ENCODE data around the gene LDLRAD3.

LDLRAD3 gene

GRCh38 chr11:36008584-36008983 is 64.7 kb downstream of the LDLRAD3 start:
- H2AFZ ChIP-seq (ENCODE audit: low read length): no peak overlapping the region
- peaks cover 4% of the 10 kb centered on the region; the same call in 1 of the 2 replicates for H3K9me3 ChIP-seq (ENCODE audit: insufficient read depth, low read depth, low read length)
- no peak for TF ChIP-seq EZH2phosphoT487 (IDR thresholded peaks at IDR 0.05; ENCODE audit: borderline replicate concordance)
- TF ChIP-seq CTCF (conservative IDR thresholded peaks at IDR 0.05; ENCODE audit: low read length): no peak
- H3F3A ChIP-seq (ENCODE audit: low read depth): no peaks in the 10 kb centered on the region
- no peaks in the 10 kb centered on the region for H3K9me2 ChIP-seq (replicated peaks; ENCODE audit: low read depth, low read length)
- H3K27me3 ChIP-seq (ENCODE audit: insufficient read depth, low read length, poor library complexity, severe bottlenecking): no peaks in the 10 kb centered on the region
- no peak overlapping the region for H3K4me3 ChIP-seq (ENCODE audit: low read length, poor library complexity, severe bottlenecking)
- H4K20me1 ChIP-seq (ENCODE audit: insufficient read depth, low read length, poor library complexity, severe bottlenecking): no peaks in the 10 kb centered on the region
- no peaks in the 10 kb centered on the region for H3K36me3 ChIP-seq (ENCODE audit: insufficient read depth, low read length)
- H3K79me2 ChIP-seq (ENCODE audit: insufficient read depth, low read length): no peaks in the 10 kb centered on the region
- no peak overlapping the region for H3K4me2 ChIP-seq (ENCODE audit: low read depth, low read length, poor library complexity, severe bottlenecking)
- no peaks in the 10 kb centered on the region for H3K4me1 ChIP-seq (ENCODE audit: insufficient read depth, low read length, poor library complexity, severe bottlenecking)
- H3K9ac ChIP-seq (ENCODE audit: low read depth, low read length, poor library complexity, severe bottlenecking): no peak overlapping the region

DNA sequence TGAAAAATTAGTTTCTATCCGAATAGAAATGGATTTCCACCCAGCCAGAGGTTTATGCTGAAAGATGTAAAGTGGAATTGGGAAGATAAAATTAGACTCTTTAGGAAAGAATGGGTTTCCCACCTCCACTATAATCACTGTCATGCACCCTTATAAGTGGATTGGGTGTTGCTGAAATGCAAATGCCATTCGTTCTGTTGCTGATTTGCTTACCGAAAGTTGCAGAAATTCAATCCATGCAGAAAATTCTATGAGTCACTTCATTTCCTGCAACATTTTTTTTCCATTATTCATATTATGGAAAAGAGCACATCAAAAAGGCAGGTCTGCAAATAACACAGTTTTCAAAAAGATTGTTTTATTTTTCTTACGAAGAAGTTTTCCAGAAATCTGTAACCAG is 65.6 kb downstream of the LDLRAD3 start:
- Histone ChIP-seq H3K4me1 (ENCODE audit: insufficient read depth, low read length, poor library complexity, severe bottlenecking) (no peaks in the 10 kb centered on the region), H3K79me2 (ENCODE audit: insufficient read depth, low read length) (no peaks in the 10 kb centered on the region), H2AFZ (ENCODE audit: low read length) (no peak overlapping the region), H3K9me2 (replicated peaks; ENCODE audit: low read depth, low read length) (no peaks in the 10 kb centered on the region), H3K9ac (ENCODE audit: low read depth, low read length, poor library complexity, severe bottlenecking) (no peak overlapping the region), H3K9me3 (ENCODE audit: insufficient read depth, low read depth, low read length) (no peaks in the 10 kb centered on the region), H3K36me3 (ENCODE audit: insufficient read depth, low read length) (no peaks in the 10 kb centered on the region), H3K27me3 (ENCODE audit: insufficient read depth, low read length, poor library complexity, severe bottlenecking) (no peaks in the 10 kb centered on the region), H3F3A (ENCODE audit: low read depth) (no peaks in the 10 kb centered on the region), H3K4me2 (ENCODE audit: low read depth, low read length, poor library complexity, severe bottlenecking) (no peak overlapping the region), H3K4me3 (ENCODE audit: low read length, poor library complexity, severe bottlenecking) (no peak overlapping the region), H4K20me1 (ENCODE audit: insufficient read depth, low read length, poor library complexity, severe bottlenecking) (no peaks in the 10 kb centered on the region)
- TF ChIP-seq CTCF (conservative IDR thresholded peaks at IDR 0.05; ENCODE audit: low read length) (no peak), EZH2phosphoT487 (IDR thresholded peaks at IDR 0.05; ENCODE audit: borderline replicate concordance) (no peak)

DNA sequence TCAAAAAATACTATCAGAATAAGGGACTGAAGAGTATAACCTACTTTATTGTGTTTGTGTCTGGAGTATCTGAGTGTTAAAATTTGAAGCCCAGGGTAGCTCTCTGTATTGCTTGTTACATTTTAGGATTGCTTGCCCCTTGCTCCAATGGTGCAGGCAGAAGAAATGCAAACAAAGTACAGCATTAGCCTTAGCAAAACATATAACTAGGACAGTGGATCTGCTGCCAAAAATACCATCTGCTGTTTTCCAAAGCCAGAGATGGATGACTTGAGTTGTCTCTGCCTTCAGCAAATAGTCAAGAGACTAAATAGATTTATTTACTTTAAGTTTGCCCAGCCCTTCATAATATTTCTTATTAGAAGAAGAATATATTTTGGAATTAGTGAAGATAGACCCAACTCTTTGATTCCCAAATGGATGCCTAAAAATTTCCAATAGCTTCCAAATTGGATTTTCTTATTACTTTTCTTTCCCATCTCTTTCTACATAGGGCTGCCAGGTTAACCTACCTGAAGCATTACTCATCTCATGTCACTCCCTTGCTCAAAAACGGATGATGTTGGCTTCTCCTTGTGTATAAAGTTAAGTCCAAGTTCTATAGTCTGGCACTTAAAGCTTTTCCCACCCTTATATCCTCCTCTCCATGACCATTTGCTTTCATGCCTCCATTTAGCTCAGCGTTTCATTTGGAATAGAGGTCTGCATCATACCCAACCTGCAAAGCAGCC is 66.3 kb downstream of the LDLRAD3 start:
- Histone ChIP-seq H3K4me2 (ENCODE audit: low read depth, low read length, poor library complexity, severe bottlenecking) (no peak overlapping the region), H3K4me1 (ENCODE audit: insufficient read depth, low read length, poor library complexity, severe bottlenecking) (no peaks in the 10 kb centered on the region), H3K79me2 (ENCODE audit: insufficient read depth, low read length) (no peaks in the 10 kb centered on the region), H4K20me1 (ENCODE audit: insufficient read depth, low read length, poor library complexity, severe bottlenecking) (no peaks in the 10 kb centered on the region), H3F3A (ENCODE audit: low read depth) (no peaks in the 10 kb centered on the region), H2AFZ (ENCODE audit: low read length) (no peak overlapping the region), H3K9me3 (ENCODE audit: insufficient read depth, low read depth, low read length) (no peaks in the 10 kb centered on the region), H3K9ac (ENCODE audit: low read depth, low read length, poor library complexity, severe bottlenecking) (no peak overlapping the region), H3K36me3 (ENCODE audit: insufficient read depth, low read length) (no peaks in the 10 kb centered on the region), H3K4me3 (ENCODE audit: low read length, poor library complexity, severe bottlenecking) (no peak overlapping the region), H3K27me3 (ENCODE audit: insufficient read depth, low read length, poor library complexity, severe bottlenecking) (no peaks in the 10 kb centered on the region), H3K9me2 (replicated peaks; ENCODE audit: low read depth, low read length) (no peaks in the 10 kb centered on the region)
- TF ChIP-seq CTCF (conservative IDR thresholded peaks at IDR 0.05; ENCODE audit: low read length) (no peak), EZH2phosphoT487 (IDR thresholded peaks at IDR 0.05; ENCODE audit: borderline replicate concordance) (no peak)

Data from Loucy (cell line).